Measurements from ENCODE around the gene RREB1.

Gene RREB1

DNA sequence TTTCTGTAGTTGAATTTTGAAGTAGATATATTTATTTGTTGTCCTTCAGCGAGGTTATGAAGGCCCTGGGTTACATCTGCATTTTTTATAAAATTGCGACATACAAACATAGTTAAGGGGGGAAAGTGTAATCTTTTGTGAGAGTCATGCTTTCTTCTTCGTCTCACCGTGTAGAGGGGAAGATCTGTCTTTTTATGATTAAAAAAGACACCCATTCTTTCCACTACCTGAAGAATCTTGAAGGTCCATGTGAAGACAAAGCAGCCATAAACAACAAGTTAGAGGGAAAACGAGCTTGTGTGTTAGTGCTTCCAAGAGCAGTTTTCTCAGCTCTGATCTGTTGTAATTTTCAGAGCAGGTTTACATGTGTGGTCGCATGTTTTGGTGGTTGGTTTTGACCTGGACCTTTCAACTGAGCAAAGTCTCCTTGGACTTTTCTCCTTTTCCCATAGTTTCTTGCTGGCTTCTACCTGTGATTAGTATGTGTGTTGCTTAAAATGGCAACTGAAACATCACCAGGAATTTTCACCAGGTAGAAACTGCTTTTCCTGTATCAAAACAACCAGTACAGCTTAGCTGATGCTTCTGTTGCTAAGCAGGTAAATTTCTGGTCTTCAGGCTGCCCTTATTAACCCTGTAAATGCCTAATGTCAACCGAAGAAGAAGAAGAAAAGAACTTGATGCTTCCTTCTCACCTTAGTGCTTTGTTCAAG is 37.3 kb downstream of the RREB1 start:
- TF ChIP-seq, protein P1, sequence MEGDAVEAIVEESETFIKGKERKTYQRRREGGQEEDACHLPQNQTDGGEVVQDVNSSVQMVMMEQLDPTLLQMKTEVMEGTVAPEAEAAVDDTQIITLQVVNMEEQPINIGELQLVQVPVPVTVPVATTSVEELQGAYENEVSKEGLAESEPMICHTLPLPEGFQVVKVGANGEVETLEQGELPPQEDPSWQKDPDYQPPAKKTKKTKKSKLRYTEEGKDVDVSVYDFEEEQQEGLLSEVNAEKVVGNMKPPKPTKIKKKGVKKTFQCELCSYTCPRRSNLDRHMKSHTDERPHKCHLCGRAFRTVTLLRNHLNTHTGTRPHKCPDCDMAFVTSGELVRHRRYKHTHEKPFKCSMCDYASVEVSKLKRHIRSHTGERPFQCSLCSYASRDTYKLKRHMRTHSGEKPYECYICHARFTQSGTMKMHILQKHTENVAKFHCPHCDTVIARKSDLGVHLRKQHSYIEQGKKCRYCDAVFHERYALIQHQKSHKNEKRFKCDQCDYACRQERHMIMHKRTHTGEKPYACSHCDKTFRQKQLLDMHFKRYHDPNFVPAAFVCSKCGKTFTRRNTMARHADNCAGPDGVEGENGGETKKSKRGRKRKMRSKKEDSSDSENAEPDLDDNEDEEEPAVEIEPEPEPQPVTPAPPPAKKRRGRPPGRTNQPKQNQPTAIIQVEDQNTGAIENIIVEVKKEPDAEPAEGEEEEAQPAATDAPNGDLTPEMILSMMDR (IDR thresholded peaks at IDR 0.05) = no peak
- Histone ChIP-seq H3K27ac (peak overlapping the region in 1 of 2 donors; percentile 83), H3K4me3 (no peak overlapping the region)
- DNase-seq (ENCODE audit: low spot score) = no peak

DNA sequence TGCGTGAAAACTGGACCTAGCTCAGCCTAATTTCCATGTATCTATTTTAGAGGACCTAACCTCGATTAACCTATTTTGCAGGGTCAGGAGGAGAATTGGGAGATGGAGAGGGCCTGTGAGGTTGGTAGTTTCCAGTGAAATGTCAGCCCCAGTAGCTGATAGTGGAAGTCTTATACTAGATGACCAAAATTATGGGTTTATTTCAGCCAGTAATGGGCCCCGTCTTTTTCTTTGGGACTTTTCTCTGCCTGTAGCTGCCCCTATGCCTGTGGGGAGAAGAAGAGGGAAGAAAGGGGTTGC is 37.8 kb downstream of the RREB1 start:
- DNase-seq (ENCODE audit: low spot score) = no peak
- no peak overlapping the region for H3K4me3 ChIP-seq
- TF ChIP-seq, protein P1 (IDR thresholded peaks at IDR 0.05) = no peak
- peak overlapping the region; percentile 68 to 83 for H3K27ac ChIP-seq

DNA sequence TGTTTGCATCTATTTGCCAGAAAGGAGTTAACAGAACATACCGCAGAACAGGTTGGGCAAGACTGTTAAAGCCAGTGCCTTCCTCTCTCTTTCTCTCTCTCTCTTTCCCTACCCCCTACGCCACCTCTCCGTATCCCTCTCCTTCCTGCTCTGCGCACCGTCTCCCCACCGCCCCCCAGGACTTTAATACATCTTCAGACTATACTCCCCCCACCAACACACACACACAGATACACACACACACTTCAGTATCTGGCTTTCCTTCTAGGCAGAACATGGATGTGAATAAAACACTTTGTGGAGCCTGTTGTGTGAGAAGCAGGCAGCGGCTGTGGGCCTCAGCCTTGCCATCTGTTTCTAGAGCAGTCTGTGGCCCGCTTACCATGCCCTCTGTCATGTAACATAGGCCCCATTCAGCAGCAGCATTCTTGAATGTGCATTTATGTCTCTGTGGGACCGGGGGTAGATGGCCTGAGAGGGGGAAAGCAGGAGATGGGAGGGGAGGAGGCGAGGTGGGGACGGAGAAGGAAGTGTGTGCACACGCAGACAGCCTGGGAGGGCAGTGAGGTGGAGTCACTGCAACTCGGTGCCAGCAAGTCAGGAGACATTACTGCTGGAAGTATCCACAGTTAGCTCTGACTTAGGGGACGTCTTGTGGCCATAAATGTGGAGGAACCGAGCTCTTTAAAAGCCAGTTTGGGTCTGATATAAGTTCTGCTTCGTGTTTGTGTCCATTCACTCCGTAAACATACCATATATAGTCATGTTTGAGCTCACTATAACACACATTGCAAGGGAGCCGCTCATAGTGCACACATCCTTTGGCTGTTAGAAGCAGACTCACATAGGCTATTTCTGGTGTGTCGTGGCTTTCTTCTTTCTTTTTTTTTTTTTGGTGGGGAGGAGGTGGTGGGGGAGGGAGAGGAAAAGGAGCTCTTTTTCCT is 38.4 kb downstream of the RREB1 start:
- H3K27ac ChIP-seq = peak overlapping the region; percentile 68 to 83
- TF ChIP-seq, protein P1 (IDR thresholded peaks at IDR 0.05) = no peak
- DNase-seq (ENCODE audit: low spot score) = no peak
- peak overlapping the region; percentile 41 for H3K4me3 ChIP-seq

DNA sequence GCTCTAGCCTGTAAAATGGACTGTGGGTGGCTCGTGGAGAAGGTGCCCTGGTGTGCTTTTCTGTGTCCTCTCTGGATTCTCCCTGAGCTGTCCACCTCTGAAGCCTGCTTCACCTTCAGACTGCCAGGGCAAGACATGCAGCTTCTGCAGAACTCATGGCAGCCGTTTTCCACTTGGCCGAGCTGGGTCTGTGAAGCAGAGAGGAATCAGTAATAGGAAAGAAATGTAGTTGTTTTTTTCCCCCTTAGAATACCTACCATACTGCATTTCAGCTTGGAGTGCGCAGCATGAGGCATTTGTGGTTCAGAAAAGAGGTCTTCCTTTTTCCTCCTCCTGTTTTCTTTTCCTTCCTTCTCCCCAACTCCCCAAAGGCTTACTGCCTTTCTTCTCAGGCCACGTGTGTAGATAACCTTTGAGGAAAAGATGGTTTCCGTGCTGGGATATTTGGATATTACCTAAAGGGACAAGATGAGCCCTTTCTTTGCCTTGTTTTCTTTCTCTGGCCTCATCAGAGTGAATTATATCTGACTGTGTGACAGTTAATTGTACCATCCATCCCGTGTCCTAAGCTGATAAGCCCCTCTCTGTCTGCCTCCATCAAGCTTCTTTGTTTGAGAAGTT is 39.4 kb downstream of the RREB1 start:
- TF ChIP-seq, protein P1 (IDR thresholded peaks at IDR 0.05) = no peak
- Histone ChIP-seq H3K27ac (peak overlapping the region; percentile 68 to 83), H3K4me3 (peak overlapping the region; percentile 41)
- DNase-seq (ENCODE audit: low spot score) = no peak

DNA sequence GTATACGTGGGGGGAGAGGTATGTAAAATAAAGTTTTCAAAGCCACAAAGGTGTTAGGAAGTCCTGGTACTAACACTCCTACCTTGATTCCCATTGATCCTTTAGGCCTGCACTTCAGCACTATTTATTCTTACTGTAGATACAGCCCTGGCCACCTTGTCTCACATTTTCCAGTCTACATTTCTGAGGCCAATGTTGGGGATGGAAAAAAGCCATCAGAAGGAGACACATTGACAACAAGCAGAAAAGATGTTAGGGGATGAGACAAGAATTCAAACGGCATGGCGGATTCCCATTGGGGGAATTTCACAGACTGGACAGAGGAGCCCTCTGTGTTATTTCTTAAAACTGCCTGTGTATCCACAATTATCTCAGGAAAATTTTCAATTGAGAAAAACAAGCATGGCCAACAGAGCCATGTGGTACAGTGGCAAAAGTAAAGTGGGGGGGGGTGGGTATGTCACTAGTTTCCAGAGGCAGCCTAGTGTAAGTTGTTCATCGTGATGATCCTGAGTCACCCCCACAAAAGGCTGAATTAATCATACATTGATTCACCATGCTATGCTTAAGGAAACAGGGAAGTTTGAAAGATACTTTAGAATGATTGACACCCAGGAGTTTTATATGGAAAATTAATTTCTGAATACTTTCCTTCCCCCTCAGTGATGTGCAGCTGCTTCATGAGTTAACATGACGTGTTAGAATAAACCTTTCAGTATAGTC is 40.5 kb downstream of the RREB1 start:
- TF ChIP-seq, protein P1 (IDR thresholded peaks at IDR 0.05) = no peak
- no peak for DNase-seq (ENCODE audit: low spot score)
- no peak overlapping the region for H3K4me3 ChIP-seq
- peak overlapping the region in 1 of 2 donors; percentile 22 for H3K27ac ChIP-seq

DNA sequence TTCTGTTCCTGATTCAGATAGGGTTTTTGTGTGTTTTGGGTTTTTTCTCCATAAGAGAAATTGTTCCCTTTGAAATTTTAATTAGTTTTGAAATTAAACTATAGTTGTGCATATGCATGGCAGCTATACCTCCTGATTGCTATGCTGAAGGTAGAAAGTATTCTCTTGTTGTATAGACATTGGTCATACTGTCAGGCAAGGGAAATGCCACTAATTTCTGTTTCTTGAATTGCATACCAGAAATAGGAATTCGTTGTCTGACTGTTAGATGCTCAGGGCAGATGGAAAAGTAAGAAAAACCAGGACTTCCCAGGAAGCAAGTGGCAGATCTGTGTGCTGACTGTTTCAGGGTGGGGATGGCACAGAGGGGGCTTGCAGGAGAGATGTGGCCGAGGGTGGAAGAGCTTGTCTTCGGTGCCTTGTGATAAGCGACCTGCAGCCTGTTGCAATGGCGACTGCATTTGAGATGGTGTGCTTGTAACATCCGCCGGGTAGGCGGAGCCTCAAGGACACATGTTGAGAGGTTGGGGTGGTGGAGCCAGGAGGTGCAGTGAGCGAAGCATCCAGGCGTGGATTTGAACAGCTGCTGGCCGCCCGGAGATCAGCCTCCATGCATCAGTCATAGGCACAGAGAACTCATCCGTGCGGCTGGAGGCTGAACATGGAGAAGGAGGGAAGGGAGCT is 42.8 kb downstream of the RREB1 start:
- TF ChIP-seq, protein P1 (IDR thresholded peaks at IDR 0.05) = no peak
- no peak for DNase-seq (ENCODE audit: low spot score)
- no peak overlapping the region for H3K4me3 ChIP-seq
- no peak overlapping the region for H3K27ac ChIP-seq
